Medulla oblongata (tissue), 1 donor: ENCODE measurements around the gene SAYSD1.
"Not testable (repeated sequence)": the region's sequence is repeated elsewhere in the genome, so short reads cannot be mapped to it uniquely, and the experiment has no call there.

Experiments used
- DNase-seq: peaks from one replicate; pipeline ENCODE4 v3.0.0-alpha.2; 2015; ENCODE audit errors: extremely low spot score

SAYSD1 gene

DNA sequence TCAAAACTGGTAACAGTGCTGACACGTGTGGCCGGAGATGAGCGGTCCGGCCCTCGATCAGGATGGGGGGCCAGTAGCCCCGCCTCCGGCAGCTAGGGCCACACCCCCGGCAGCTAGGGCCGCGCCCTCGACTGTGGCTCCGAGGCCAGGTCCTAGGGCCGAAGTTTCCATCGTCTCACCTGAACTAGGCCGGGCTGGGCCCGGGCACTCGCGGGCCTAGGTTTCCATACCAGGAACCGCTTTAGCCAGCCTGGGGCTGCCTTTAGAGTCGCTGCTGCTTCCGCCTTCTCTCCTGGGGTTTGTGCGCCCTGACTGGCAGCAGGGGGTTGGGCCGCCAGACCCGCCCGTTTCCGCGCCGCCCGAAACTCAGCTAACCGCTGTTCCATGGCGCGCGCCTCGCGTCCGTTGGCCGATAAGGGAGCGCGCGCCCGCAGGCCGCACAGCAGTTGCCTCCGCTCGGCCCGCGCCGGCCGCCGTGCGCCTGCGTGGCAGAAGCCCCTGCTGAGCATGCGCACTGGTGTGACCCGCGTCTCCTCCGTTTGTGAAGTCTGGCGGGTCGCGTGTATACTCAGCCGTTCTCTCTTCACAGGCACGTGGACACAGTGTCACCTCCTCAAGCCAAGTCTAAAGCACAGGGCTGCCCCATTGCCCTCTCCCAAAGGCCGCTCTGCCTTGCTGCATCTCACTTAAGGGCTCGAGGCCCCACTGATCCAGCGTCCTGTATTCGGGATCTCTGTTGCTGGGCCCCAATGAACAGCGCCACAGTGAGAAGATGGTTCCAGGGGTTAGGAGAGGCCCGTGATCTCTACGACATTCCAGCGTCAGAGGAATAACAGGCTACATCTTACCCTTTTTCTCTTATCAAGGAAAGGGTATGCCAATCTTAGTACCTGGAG, at the start of gene SAYSD1:
SAYSD1 (minus strand) TSS at position 483 of the 896 bp plus-strand sequence; CDS start at position 386, 97 bp downstream.
- peak; percentile 93 for DNase-seq

- DNase-seq = no peak
Measured at GRCh38 chr6:39157511-39157910, 42.5 kb upstream of the SAYSD1 start.

GRCh38 chr6:39156801-39157200, 41.8 kb upstream of the SAYSD1 start:
- no peak for DNase-seq

GRCh38 chr6:39154705-39155104, 39.7 kb upstream of the SAYSD1 start:
- no peak for DNase-seq

- no peak for DNase-seq
Measured at GRCh38 chr6:39153766-39154397, 38.9 kb upstream of the SAYSD1 start.

DNA sequence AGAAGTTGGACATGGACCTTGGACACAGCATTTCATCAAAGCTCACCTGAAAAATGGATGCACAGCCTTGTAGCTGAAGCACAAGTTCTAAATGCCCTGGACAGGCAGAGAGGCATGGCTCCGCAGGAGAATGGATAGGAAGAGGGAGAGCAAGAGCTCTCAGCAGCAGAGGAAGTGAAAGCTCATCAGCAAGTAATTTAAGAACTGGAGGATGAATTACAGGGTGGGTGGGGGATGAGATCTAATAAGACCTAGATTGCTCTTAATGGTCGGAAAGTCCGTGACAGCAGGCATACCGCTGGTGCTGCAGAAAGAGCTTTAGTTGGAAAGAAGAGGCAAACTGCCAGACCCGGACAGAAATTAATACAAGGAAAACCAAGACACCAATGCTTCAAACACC, 37.3 kb upstream of the SAYSD1 start:
- DNase-seq = no peak

GRCh38 chr6:39151211-39151610, 36.2 kb upstream of the SAYSD1 start:
- no peak for DNase-seq

GRCh38 chr6:39144481-39145173, 29.6 kb upstream of the SAYSD1 start:
- no peak for DNase-seq

DNA sequence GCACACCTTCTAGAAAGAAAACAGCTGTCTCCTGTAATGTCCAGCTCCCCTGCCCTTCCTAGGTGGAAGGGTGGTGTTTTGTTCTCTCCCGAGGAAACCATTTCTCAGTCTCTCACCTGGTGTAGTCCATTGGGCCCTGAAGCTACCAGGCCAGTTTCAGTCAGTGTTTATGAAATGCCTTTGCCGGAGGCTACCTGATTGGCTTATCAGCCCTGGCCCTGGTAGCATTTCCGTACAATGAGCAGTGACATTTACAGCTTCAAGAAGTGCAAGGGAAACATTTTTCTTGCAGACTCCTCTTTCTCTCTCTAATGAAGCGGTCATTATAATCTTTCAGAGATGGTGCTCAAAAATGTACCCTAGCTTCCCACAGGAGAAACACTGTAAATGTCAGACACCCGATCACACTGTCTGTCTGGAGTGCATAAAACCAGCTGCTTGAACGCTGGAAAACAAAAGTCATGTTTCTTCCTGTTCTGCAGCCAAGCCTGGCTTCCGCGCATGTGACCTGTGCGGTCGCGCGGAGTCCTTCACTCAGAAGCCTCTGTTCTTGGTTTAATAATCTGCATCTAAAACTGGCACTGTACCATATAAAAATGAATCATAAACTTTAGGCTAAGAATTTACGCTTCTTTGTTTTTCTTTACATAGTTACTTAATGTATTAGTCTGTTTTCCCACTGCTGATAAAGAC, 28.4 kb upstream of the SAYSD1 start:
- DNase-seq = no peak

DNA sequence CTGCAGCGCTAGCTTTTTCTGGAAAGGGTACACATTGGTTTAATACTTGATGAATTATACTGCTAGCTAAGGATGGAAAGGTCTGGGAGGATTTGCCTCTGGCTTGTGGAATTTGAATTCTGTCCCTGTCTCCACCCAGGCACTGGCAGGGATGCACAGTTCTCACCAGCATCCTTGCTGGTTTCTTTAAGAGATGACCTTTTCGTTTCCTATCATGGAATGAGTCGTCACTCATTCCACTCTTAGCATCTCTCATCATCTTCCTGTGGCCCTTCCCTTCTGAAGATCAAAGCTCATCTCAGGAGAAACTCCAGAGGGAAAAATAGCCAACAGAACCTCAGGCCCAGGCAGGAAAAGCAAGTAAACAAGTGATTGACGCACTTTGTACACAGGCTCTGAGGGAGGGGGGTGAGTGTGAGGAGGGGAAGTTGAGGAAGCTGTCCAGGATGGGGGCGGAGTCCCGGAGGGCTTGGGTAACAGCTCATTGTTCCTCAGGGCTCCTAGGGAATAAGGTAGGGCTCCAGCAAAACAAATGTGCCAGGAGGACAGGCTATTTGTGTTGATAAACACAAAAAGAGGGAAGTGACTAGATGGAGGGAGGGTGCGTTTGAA, 25.7 kb upstream of the SAYSD1 start:
- DNase-seq = no peak

GRCh38 chr6:39137245-39137644, 22.3 kb upstream of the SAYSD1 start:
- DNase-seq = no peak

GRCh38 chr6:39136207-39136606, 21.2 kb upstream of the SAYSD1 start:
- not testable (repeated sequence) for DNase-seq

- DNase-seq = not testable (repeated sequence)
Measured at GRCh38 chr6:39134761-39135160, 19.8 kb upstream of the SAYSD1 start.

DNA sequence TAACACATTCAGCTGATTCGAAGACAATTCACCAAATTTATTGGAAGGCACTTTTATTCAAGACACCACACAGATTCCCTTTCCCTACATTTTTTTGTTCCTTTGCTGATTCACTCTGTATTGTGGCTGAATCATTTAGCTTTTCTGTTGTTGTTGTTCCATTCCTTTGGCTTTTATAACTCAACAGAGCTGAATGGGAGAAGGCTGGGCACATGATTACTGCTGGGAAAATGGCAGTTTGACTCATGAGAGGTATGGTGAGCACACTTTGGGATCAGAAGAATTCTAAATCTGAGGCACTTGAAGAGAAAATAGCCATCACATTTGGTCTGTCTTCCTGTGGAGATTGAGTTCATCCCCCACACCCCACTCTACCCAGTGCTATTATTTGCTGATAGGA, 15.7 kb upstream of the SAYSD1 start:
- DNase-seq = no peak

DNA sequence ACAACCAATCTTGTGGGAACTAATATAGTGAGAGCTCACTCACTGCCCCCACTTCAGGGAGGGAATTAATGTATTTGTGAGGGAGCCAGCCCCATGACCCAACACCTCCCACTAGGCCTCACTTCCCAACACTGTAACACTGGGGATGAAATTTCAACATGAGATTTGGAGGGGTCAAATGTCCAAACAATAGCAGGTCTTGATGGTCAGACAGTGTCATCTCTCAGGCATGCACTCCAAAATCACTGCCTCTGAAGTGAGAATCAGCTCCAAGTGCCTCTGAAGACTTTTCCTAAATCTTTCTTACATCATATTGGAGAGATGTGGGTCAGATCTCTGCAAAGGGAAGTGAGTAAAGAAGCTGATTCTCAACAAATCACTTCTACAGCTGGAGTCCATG, 13.8 kb upstream of the SAYSD1 start:
- no peak for DNase-seq

DNA sequence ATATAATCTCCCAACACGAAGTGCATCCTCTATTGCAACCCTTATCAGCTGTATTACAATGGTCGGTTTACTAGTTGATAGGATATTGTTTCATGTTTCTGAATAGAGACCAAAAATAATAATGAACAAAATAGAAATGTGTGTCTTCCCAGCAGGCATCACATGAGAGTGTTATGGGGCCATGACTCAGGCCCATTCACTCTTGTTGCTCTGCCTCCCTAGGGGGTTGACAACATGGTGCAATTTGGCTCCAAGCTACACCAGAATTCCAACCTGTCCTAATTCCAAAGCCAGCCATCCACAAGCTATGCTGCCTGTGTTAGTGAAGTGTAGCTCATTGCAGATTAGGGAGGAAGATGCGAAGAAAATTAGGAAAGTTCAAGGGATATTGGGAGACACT, 13.1 kb upstream of the SAYSD1 start:
- no peak for DNase-seq

DNA sequence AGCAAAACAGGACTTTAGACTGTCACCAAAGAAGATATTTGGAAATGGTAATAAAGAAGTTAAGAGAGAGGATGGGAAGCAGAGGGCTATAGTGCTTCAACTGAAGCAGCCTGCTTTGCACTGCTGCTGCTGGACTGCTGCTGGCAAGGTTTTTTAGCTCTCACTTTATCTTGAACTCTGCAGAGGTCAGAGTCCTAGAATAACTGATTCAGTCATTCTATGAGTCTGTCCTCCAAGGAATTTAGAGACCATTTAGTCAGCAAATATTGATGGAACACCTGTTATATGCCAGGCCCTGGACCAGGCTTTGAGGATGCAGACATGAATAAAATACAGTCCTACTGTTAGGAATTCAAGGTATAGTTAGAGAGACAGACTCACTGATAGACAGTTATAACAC, 9.1 kb upstream of the SAYSD1 start:
- no peak for DNase-seq

DNA sequence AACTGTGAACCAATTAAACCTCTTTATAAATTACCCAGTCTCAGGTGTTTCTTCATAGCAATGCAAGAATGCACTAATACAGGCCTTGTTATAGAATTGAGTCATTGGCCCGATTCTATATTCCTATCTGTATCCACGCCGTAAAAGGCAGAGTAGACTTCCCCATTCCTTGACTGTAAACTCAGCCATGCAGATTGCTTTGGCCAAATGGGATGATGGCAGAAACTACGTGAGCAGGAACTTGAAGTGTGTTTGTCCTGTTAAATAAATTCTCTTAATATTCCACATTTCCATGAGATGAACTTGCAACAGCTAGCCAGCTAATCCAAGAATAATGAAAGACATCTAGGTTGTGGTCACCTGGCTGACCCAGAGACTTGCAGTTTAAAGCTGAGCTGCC, 3.9 kb upstream of the SAYSD1 start:
- no peak for DNase-seq

- no peak for DNase-seq
Measured at GRCh38 chr6:39114388-39114703, 640 bp downstream of the SAYSD1 start.

DNA sequence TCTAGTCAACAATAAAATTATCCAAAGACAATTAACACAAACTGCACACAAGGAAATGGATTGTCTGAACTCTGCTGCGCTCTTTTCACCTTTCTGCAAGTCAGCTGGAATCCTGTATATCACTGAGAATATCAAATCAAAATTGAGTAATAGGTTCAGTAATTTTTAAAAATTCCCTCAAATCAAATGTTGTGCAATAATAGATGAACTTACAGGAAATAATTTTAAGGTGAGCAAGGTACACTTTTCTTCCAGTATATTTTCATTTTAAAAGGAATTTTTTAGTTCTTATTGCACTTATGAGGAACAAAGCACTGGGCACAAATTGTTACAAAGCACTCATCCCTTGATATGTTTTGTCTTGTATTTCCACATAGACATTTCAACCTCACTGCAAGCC, 1.2 kb downstream of the SAYSD1 start:
- DNase-seq = no peak

DNA sequence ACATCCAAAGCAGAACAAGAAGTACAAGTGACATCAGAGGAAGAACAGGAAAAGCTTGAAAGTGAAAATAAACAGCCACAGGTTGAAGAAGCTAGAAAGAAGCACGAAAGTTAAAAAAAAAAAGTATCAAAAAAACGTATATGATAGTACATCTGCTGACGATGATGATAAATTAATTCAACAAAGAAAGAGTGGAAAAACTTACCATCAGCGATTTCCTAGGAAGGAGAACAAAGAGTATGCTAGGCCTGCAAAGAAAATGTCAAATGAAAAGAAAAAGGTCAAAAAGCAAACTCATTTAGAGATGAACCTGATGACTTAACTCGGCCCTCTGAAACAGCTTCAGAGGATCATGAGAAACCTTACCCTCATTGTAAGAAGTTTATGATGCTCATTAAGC, 3.7 kb downstream of the SAYSD1 start:
- DNase-seq = no peak
